GM21619 (cell line): Measurements from ENCODE around the gene ARGLU1.

ENCODE experiments used
- ATAC-seq: cut with Tn5 transposase; IDR thresholded peaks from one replicate; pipeline ENCODE4 v1.9.1; 2021; ENCODE audit not compliant: unreplicated experiment

Gene ARGLU1

GRCh38 chr13:106587787-106588186, 19.9 kb upstream of the ARGLU1 start:
- ATAC-seq, result no peak

- no peak for ATAC-seq
These were observed 18.8 kb upstream of the ARGLU1 start for GRCh38 chr13:106586648-106587166.

DNA sequence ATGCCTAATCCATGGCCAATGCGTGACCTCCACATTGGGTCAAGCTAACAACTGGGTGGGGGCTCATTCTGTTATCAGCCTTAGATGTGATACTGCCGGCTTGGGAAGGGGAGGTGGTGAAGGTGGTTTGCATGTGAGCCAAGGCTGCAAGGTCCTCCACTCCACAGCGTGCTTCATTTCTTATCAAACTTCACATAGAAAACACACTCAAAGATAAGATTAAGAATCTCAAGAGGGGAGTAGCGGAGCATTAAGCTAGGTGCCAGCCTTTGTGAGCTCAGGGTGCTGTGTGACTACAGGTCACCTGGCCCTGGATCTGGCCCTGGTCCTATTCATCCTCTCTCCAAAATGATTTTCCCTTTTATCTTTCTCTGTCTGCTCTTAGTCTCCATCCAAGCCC, 13.3 kb upstream of the ARGLU1 start:
- ATAC-seq, result no peak

GRCh38 chr13:106575896-106576295, 8.0 kb upstream of the ARGLU1 start:
- ATAC-seq, result no peak

GRCh38 chr13:106573868-106574267, 5.9 kb upstream of the ARGLU1 start:
- no peak for ATAC-seq

DNA sequence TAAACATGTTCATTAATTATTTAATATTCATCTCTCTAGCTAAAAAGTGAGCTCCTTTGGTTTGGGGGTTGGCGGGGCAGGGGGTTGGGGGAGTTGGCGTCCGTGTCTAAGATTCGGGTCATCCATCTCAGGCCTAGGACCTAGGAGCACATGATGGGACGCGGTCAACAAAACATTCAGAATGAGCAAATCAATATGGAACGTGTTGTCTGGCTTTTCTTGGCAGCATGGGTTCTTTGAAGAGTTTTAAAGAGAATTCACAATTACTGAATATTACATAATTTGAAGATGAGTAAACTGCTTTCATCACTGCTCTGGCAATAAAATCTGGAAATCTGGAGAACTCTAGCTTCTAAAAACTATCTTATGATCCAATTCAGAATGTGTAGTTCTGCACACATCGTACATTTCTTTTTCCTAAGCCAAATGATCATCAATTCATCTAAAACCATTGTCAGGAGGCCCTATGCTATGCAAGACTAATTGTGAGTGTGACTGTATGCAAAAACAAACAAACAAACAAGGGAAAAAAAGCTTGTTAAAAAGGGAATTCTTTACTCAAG, 5.4 kb upstream of the ARGLU1 start:
- no peak for ATAC-seq

DNA sequence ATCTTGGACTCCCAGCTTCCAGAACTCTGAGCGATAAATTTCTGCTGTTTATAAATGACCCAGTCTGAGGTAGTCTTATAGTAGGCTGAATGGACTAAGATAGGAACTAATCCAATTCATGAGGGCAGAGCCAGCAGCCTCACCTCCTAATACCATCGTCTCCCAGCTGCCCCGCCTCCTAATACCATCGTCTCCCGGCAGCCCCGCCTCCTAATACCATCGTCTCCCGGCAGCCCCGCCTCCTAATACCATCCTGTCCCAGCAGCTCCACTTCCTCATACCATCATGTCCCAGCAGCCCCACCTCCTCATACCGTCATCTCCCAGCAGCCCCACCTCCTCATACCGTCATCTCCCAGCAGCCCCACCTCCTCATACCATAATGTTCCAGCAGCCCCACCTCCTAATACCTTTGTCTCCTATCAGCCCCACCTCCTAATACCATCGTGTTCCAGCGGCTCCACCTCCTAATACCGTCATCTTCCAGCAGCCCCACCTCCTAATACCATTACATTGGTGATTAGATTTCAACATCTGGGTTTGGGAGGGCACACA, 2.4 kb upstream of the ARGLU1 start:
- no peak for ATAC-seq

DNA sequence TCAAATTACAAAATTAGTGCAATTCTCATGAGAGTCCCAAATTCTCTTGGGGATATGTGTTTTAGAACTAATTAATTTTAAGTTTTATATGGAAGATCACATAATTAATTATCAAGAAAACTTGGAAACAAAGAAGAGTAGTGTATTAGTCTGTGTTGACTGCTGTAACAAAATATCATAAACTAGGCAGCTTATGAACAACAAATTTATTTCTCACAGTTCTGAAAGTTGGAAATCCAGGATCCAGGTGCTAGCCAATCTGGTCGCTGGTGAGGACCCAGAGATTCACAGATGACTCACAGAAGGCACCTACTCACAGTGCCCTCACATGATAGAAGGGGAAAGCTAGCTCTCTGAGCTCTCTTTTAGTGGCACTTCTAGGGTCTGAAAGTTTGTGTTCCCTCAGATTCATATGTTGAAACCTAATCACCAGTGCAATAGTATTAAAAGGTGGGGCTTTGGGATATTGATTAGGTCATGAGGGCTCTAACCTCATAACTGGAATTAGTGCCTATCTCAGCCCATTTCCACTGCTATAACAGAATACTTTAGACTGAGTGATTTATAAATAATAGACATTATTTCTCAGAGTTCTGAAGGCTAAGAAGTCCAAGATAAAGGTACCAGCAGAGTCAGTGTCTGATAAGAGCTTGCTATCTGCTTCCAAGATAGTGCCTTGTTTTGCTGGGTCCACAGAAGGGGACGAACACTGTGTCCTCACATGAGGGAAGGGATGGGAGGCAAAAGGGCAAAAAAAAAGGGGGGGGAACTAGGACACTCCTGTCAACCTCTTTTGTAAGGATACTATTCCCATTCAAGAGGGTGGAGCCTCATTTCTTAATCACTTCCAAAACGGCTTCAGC, 1.5 kb upstream of the ARGLU1 start:
- ATAC-seq, result no peak

- ATAC-seq, result peak; percentile 31
These were observed 514 bp upstream of the ARGLU1 start for GRCh38 chr13:106568299-106569003.

- ATAC-seq, result peak; percentile 43
These were observed 1.1 kb downstream of the ARGLU1 start for GRCh38 chr13:106566641-106567473.

DNA sequence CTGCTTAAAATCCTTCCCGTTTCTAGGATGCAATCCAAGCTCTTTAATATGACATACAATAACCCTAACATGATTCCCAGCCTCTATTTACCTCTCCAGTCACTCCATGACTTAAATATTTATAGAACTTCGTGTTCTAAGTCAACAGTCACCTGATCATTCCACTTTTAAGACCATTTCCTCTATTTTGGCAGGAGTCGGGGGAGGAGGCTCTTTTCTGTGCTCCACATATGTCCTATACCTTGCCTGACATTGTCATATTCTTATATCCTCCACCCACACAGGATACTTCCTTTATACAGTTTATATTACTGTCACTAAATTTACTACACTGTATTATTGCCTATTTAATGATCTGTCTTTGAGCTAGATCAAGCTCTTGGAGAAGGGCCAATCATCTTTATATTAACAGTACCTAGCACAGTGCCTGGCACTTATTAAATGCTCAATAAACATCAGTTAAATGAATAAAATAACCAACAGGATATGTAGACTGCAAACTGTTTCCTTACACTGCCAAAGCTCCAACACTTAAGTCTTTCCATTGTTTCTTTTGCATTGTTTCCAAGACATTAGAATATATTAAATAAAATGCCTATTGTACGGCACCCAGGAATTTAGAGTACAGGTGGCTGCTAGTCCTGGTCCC, 2.7 kb downstream of the ARGLU1 start:
- ATAC-seq, result no peak

- no peak for ATAC-seq
These were observed 5.6 kb downstream of the ARGLU1 start for GRCh38 chr13:106562301-106562700.

GRCh38 chr13:106561551-106562170, 6.3 kb downstream of the ARGLU1 start:
- ATAC-seq, result peak; percentile 68

- no peak for ATAC-seq
These were observed 7.1 kb downstream of the ARGLU1 start for GRCh38 chr13:106560821-106561220.

DNA sequence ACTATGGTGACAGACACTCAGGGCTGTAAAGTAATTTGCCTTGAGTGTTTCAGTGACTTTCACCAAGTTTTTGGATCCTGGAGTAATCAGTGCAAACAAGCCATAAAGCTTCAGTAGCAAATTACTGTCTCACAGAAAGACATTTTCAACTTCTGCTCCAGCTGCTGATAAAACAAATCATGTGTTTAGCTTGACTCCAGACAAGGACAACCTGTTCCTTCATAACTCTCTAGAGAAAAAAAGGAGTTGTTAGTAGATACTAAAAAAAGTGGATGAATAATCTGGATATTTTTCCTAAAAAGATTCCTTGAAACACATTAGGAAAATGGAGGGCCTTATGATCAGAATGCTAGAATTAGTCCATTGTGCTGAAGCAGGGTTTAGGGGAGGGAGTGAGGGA, 9.4 kb downstream of the ARGLU1 start:
- no peak for ATAC-seq

- no peak for ATAC-seq
These were observed 12.2 kb downstream of the ARGLU1 start for GRCh38 chr13:106555631-106556328.

DNA sequence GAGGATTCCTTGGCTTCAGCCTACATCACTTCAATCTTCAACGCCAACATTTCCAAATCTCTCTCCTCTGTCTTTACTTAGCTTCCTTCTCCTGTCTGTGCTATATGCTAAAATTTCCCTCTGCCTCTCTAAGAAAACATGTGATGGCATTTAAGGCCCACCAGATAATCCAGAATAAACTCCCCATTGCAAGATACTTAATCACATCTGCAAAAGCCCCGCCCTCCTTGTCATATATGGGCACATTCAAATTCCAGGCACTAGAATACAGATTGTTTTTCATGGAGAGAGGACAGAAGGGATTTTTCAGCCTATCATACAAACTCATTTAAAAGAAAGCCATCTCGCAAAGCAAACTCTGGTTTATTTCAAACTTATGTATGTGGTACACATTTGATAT, 16.2 kb downstream of the ARGLU1 start:
- ATAC-seq, result no peak

DNA sequence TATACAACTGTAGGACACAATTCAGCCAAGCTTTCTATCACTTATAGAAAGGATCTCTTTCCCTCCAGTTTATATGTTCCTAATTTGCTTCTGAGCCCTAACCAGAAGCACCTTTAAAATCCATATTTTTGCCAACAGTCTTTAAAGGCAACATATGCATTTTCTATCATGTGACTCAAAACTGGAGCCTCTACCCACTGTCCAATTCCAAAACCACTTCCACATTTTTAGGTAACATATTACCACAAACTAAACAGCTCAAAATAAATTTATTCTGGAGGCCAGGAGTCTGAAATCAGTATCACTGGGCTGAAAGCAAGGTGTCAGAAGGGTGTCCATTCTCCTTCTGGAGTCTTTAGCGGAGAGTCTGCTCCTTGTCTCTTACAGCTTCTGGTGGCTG, 16.6 kb downstream of the ARGLU1 start:
- ATAC-seq, result no peak

DNA sequence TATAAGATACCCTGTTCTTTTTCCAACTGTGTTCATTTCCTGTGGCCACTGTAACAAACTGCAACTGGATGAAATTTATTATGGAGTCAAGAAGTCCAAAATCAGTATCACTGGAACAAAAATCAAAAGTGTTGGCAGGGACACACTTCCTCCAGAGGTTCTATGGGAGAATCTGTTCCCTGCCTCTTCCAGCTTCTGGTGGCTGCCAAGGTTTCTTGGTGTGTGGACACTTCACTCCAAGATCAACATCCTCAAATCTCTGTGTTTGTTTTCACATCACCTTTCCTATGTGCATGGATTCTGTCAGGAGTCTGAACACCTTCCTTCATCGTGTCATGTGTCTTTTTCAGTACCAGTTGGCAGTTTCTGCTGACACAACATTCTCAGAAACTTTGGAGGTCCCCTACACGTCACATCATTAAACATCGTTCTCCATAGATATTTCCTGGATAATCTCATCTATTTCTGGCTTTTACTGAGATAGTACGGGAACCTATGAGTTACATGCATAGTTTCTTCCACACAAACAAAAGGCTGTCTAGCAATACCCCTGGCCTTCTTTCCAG, 17.3 kb downstream of the ARGLU1 start:
- no peak for ATAC-seq
